ENCODE results near the gene PRKCH. TPM values are rescaled to one million over a fixed set of nuclear protein-coding genes. Genes with fewer than 3 reads are reported as not detected.

PRKCH gene
- total RNA-seq, 1 donor from 2014 or later: 0.30 TPM

- no peak overlapping the region for H3K4me3 Mint-ChIP-seq
Observed at GRCh38 chr14:61532763-61533162, 211.4 kb downstream of the PRKCH start.

GRCh38 chr14:61533513-61534255 is 212.3 kb downstream of the PRKCH start:
- no peaks in the 10 kb centered on the region for H3K9me3 Mint-ChIP-seq
- H3K27ac Mint-ChIP-seq (ENCODE audit: unreplicated experiment): no peak overlapping the region
- peaks cover 21% of the 10 kb centered on the region for H3K4me1 Mint-ChIP-seq
- H3K4me3 Mint-ChIP-seq: no peak overlapping the region
- no peak for TF ChIP-seq CTCF (conservative IDR thresholded peaks at IDR 0.05)
- peaks cover 3% of the 10 kb centered on the region for H3K27me3 Mint-ChIP-seq (ENCODE audit: low read depth)
- no peaks in the 10 kb centered on the region for H3K36me3 Mint-ChIP-seq (ENCODE audit: low read depth)
- no peak for DNase-seq (ENCODE audit: low read depth, low spot score)

More at GRCh38 chr14:61532763-61533162, 211.4 kb downstream of the PRKCH start:
- no peaks in the 10 kb centered on the region for H3K9me3 Mint-ChIP-seq
- peak overlapping the region; percentile 81 for H3K27ac Mint-ChIP-seq (ENCODE audit: unreplicated experiment)
- H3K4me1 Mint-ChIP-seq: peaks cover 24% of the 10 kb centered on the region
- DNase-seq (ENCODE audit: low read depth, low spot score): no peak
- no peaks in the 10 kb centered on the region for H3K36me3 Mint-ChIP-seq (ENCODE audit: low read depth)
- no peaks in the 10 kb centered on the region for H3K27me3 Mint-ChIP-seq (ENCODE audit: low read depth)
- no peak for TF ChIP-seq CTCF (conservative IDR thresholded peaks at IDR 0.05)

- H3K27ac Mint-ChIP-seq (ENCODE audit: unreplicated experiment): no peak overlapping the region
- H3K4me3 Mint-ChIP-seq: no peak overlapping the region
- H3K9me3 Mint-ChIP-seq: no peaks in the 10 kb centered on the region
Observed at GRCh38 chr14:61535032-61535431, 213.7 kb downstream of the PRKCH start.

GRCh38 chr14:61535458-61535857 is 214.1 kb downstream of the PRKCH start:
- no peak for DNase-seq (ENCODE audit: low read depth, low spot score)
- H3K9me3 Mint-ChIP-seq: no peaks in the 10 kb centered on the region
- TF ChIP-seq CTCF (conservative IDR thresholded peaks at IDR 0.05): no peak
- H3K4me1 Mint-ChIP-seq: peaks cover 21% of the 10 kb centered on the region
- peaks cover 6% of the 10 kb centered on the region for H3K27me3 Mint-ChIP-seq (ENCODE audit: low read depth)
- H3K36me3 Mint-ChIP-seq (ENCODE audit: low read depth): no peaks in the 10 kb centered on the region
- no peak overlapping the region for H3K27ac Mint-ChIP-seq (ENCODE audit: unreplicated experiment)
- no peak overlapping the region for H3K4me3 Mint-ChIP-seq

More at GRCh38 chr14:61535032-61535431, 213.7 kb downstream of the PRKCH start:
- Mint-ChIP-seq H3K36me3 (ENCODE audit: low read depth) (no peaks in the 10 kb centered on the region), H3K27me3 (ENCODE audit: low read depth) (peaks cover 6% of the 10 kb centered on the region), H3K4me1 (peaks cover 21% of the 10 kb centered on the region)
- no peak for DNase-seq (ENCODE audit: low read depth, low spot score)
- no peak for TF ChIP-seq CTCF (conservative IDR thresholded peaks at IDR 0.05)

- peaks cover 21% of the 10 kb centered on the region for H3K4me1 Mint-ChIP-seq
- H3K27ac Mint-ChIP-seq (ENCODE audit: unreplicated experiment): no peak overlapping the region
- peaks cover 12% of the 10 kb centered on the region for H3K27me3 Mint-ChIP-seq (ENCODE audit: low read depth)
- H3K36me3 Mint-ChIP-seq (ENCODE audit: low read depth): no peaks in the 10 kb centered on the region
- no peaks in the 10 kb centered on the region for H3K9me3 Mint-ChIP-seq
- H3K4me3 Mint-ChIP-seq: no peak overlapping the region
- no peak for DNase-seq (ENCODE audit: low read depth, low spot score)
- no peak for TF ChIP-seq CTCF (conservative IDR thresholded peaks at IDR 0.05)
Observed at GRCh38 chr14:61536661-61537562, 215.5 kb downstream of the PRKCH start.
